Muscle of leg (tissue), 10 donors: ENCODE results near the gene RASSF9. TPM values are rescaled to one million over a fixed set of nuclear protein-coding genes. Genes with fewer than 3 reads are reported as not detected.

Experiments
- DNase-seq: peaks from one replicate; pipeline ENCODE4 v3.0.0; 2013
- H3K27ac ChIP-seq: one replicate; pipeline ENCODE4 v1.5.1; 2013; ENCODE audit warnings: mild to moderate bottlenecking, low read length, control low read depth
- H3K27me3 ChIP-seq: one replicate; pipeline ENCODE4 v1.6.1; 2013; ENCODE audit warnings: low read length; ENCODE audit not compliant: control insufficient read depth, insufficient read depth
- H3K36me3 ChIP-seq: one replicate; pipeline ENCODE4 v1.6.1; 2013; ENCODE audit warnings: low read length; ENCODE audit not compliant: control insufficient read depth, insufficient read depth
- H3K4me1 ChIP-seq: one replicate; pipeline ENCODE4 v1.6.1; 2013; ENCODE audit warnings: low read length; ENCODE audit not compliant: control insufficient read depth, insufficient read depth
- H3K4me3 ChIP-seq: one replicate; pipeline ENCODE4 v1.5.1; 2013; ENCODE audit warnings: low read length, control low read depth
- H3K9me3 ChIP-seq: replicated peaks from 2 replicates; pipeline ENCODE4 v1.6.1; 2013; ENCODE audit warnings: low read depth, low read length; ENCODE audit not compliant: control insufficient read depth
- polyA plus RNA-seq, 8 donors: library from polyadenylated mRNA; unstranded; fragments of 120-200 nt; gene quantifications; one replicate each; pipeline versions ENCODE4 v1.2.1 to v1.2.3, GENCODE V29; 2013; ENCODE audit warnings: inconsistent platforms in 1 of 8, low replicate concordance in 1 of 8; ENCODE audit not compliant: insufficient read length in 8 of 8, insufficient read depth in 1 of 8
- total RNA-seq: library from RNA; stranded (reverse); fragments of 120-200 nt; gene quantifications from one replicate; pipeline ENCODE4 v1.2.4, GENCODE V29; 2013

Gene RASSF9
- total and polyA plus RNA-seq, 9 donors: 1.7 to 3.2 (median 2.5) TPM

DNA sequence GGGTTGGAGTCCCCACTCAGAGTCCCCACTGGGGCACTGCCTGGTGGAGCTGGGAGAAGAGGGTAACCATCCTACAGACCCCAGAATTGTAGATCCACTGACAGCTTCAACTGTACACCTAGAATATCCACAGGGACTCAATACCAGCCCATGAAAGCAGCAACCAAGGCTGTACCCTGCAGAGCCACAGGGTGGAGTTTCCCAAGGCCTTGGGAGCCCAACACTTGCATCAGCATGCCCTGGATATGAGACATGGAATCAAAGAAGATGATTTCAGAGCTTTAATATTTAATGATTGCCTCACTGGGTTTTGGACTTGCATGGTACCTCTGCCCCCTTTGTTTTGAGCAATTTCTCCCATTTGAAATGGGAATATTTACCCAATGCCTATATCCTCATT lies 80.4 kb downstream of the RASSF9 start:
- DNase-seq: no peak
- Histone ChIP-seq H3K4me3 (no peak overlapping the region), H3K36me3 (no peaks in the 10 kb centered on the region), H3K27me3 (no peaks in the 10 kb centered on the region), H3K9me3 (peaks cover 6% of the 10 kb centered on the region), H3K4me1 (no peaks in the 10 kb centered on the region), H3K27ac (no peak overlapping the region)

Other genes with a start within 250 kb of the RASSF9 start
- 1.1 TPM for gene NTS, start 37.9 kb upstream of the RASSF9 start, total RNA-seq
- 1 to 10 TPM in 7 of 8 donors, under 1 TPM in 1; 0.96 to 7.0 (median 2.7) TPM for gene NTS, start 37.9 kb upstream of the RASSF9 start, polyA plus RNA-seq